ENCODE results near the gene TIMM17B.

DNA sequence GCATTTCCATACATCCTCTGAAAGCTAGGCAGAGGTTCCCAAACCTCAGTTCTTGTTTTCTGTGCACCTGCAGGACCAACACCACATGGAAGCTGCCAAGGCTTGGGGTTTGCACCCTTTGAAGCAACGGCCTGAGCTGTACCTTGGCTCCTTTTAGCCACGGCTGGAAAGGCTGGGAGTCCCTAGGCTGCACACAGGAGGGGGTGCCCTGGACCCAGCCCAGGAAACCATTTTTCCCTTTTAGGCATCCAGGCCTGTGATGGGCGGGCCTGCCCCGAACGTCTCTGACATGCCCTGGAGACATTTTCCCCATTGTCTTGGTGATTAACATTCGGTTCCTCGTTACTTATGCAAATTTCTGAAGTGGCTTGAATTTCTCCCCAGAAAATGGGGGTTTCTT, 44.7 kb downstream of the TIMM17B start:
- TF ChIP-seq, protein P1, sequence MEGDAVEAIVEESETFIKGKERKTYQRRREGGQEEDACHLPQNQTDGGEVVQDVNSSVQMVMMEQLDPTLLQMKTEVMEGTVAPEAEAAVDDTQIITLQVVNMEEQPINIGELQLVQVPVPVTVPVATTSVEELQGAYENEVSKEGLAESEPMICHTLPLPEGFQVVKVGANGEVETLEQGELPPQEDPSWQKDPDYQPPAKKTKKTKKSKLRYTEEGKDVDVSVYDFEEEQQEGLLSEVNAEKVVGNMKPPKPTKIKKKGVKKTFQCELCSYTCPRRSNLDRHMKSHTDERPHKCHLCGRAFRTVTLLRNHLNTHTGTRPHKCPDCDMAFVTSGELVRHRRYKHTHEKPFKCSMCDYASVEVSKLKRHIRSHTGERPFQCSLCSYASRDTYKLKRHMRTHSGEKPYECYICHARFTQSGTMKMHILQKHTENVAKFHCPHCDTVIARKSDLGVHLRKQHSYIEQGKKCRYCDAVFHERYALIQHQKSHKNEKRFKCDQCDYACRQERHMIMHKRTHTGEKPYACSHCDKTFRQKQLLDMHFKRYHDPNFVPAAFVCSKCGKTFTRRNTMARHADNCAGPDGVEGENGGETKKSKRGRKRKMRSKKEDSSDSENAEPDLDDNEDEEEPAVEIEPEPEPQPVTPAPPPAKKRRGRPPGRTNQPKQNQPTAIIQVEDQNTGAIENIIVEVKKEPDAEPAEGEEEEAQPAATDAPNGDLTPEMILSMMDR (IDR thresholded peaks at IDR 0.05) = no peak
- TF ChIP-seq EZH2 (IDR thresholded peaks at IDR 0.05; ENCODE audit: borderline replicate concordance, insufficient read depth, low read depth, low read length, poor library complexity, severe bottlenecking) = no peak

Measured in B cell (primary cell).